Right cardiac atrium (tissue), 5 donors: ENCODE data around the gene GATC. TPM values are rescaled to one million over a fixed set of nuclear protein-coding genes. Genes with fewer than 3 reads are reported as not detected.

Experiments used
- ATAC-seq, 2 donors: fragments of 200-7000 bp; cut with Tn5 transposase; one replicate each; pipeline versions ENCODE4 v1.8.0 to v1.9.1; 2020; ENCODE audit warnings: moderate library complexity in 2 of 2, mild to moderate bottlenecking in 1 of 2
- DNase-seq, 3 donors: peaks; one replicate each; pipeline ENCODE4 v3.0.0-alpha.2; 2020
- H3K27ac ChIP-seq: one replicate; pipeline ENCODE4 v1.5.1; 2013; ENCODE audit warnings: mild to moderate bottlenecking, low read length, control low read depth, moderate library complexity
- H3K27me3 ChIP-seq: one replicate; pipeline ENCODE4 v1.6.1; 2013; ENCODE audit not compliant: control insufficient read depth, insufficient read depth
- H3K4me1 ChIP-seq: one replicate; pipeline ENCODE4 v1.6.1; 2013; ENCODE audit warnings: low read length; ENCODE audit not compliant: control insufficient read depth, insufficient read depth
- H3K4me3 ChIP-seq: one replicate; pipeline ENCODE4 v1.5.1; 2013; ENCODE audit warnings: low read length, control low read depth
- H3K9me3 ChIP-seq: one replicate; pipeline ENCODE4 v1.6.1; 2013; ENCODE audit warnings: low read length; ENCODE audit not compliant: control insufficient read depth
- WGBS: extraction: QIAGEN DNeasy Blood & Tissue Kit; methylation state at CpG from one replicate; pipeline ENCODE4 v1.1.7; 2013; 5-methylcytosine and 5-hydroxymethylcytosine counted together
- intact Hi-C, 4 donors: fragments of 100-400 bp; cut with DNase I; formaldehyde crosslinking; loops; one replicate each; pipeline versions ENCODE4 v1.11.0 to v1.14.0; 2022 to 2023
- polyA plus RNA-seq: library from polyadenylated mRNA; stranded (reverse); fragments of 200-250 nt; gene quantifications from one replicate; pipeline ENCODE4 v1.2.3, GENCODE V29; 2013
- total RNA-seq, 4 donors: library from RNA; stranded (reverse); fragmentation: NEBNext Ultra II Directional; extraction: Animal tissue kit (Norgen Biotek cat#: 25700); gene quantifications; one replicate each; pipeline ENCODE4 v1.2.1, GENCODE V29; 2021
- donor health status: healthy with polysubstance abuse.
- donor health status: DM: no; HTN: yes; CAD: no.
- donor health status: DM: no; HTN: no; CAD: no.
- donor health status: DM: no; HTN: yes; CAD: no; lungs with severe emphysema.
- donor health status: DM: yes; HTN: yes; CAD: no.

GATC gene
- total and polyA plus RNA-seq, 5 donors, result 7.2 to 16.2 (median 15.2) TPM

DNA sequence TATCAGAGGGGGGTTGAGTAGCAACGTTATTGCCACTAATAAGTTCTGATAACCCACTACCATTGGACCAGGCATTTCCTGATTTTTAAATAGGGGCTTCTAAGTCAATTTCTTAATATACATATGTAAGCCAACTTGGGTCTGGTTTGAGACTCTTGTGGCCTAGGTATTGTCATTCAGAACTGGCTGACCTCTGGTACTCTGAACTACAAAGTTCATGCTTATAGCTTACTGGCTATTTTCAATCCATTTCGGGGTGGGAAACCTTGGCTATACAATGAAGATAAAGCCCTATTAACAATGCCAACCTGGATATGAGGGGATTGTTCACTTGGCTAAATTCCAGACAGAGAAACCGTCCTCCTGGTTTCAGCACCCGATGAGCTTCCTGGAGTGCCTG, 58.3 kb downstream of the GATC start:
- intact Hi-C loops, result no loop called here
- Histone ChIP-seq H3K9me3 (no peaks in the 10 kb centered on the region), H3K27me3 (no peaks in the 10 kb centered on the region), H3K4me1 (no peaks in the 10 kb centered on the region), H3K4me3 (no peak overlapping the region), H3K27ac (no peak overlapping the region)
- DNase-seq (no peak), ATAC-seq (no peak)
- 74% methylated on average over 4 of the region's 4 CpGs for WGBS

DNA sequence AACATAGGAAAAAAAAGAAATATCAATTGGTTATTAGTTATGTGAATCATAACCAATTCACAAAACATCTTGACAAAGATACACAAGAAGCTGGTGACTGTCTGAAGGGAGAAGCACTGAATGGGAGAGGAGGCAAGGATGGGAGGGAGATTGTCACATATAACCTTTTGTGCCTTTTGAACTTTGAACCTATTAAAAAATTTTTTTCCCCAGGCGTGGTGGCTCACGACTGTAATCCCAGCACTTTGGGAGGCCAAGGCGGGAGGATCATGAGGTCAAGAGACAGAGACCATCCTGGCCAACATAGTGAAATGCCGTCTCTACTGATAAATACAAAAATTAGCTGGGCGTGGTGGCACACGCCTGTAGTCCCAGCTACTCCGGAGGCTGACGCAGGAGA, 62.3 kb downstream of the GATC start:
- H3K9me3 ChIP-seq, result no peaks in the 10 kb centered on the region
- no peaks in the 10 kb centered on the region for H3K27me3 ChIP-seq
- WGBS, result 95% methylated on average over 8 of the region's 8 CpGs
- ATAC-seq, result no peak
- DNase-seq, result no peak
- H3K4me1 ChIP-seq, result no peaks in the 10 kb centered on the region
- intact Hi-C loops, result no loop called here
- H3K4me3 ChIP-seq, result no peak overlapping the region
- H3K27ac ChIP-seq, result no peak overlapping the region

Other genes starting within 250 kb of the GATC start
- 1,000 to 10,000 TPM in 1 of 4 donors, 100 to 1,000 TPM in 3; 800 to 1,173 (median 979) TPM for gene RPLP0, start 245.3 kb upstream of the GATC start, total RNA-seq
- gene RPLP0, start 245.3 kb upstream of the GATC start, polyA plus RNA-seq, result 1,119 TPM
- gene PXN, start 180.7 kb upstream of the GATC start, total RNA-seq, result 10 to 100 TPM; 67.8 to 89.8 (median 80.2) TPM
- 77.3 TPM for gene PXN, start 180.7 kb upstream of the GATC start, polyA plus RNA-seq
- over 10,000 TPM; 12,754 to 31,201 (median 26,788) TPM for gene RNU4-2, start 154.5 kb upstream of the GATC start, total RNA-seq
- not detected for gene RNU4-2, start 154.5 kb upstream of the GATC start, polyA plus RNA-seq
- gene RNU4-1, start 153.2 kb upstream of the GATC start, total RNA-seq, result 1,000 to 10,000 TPM; 1,094 to 5,230 (median 2,674) TPM
- gene RNU4-1, start 153.2 kb upstream of the GATC start, polyA plus RNA-seq, result not detected
- gene SIRT4, start 144.1 kb upstream of the GATC start, total RNA-seq, result 1 to 10 TPM; 3.0 to 6.9 (median 6.2) TPM
- gene SIRT4, start 144.1 kb upstream of the GATC start, polyA plus RNA-seq, result 6.0 TPM
- gene PLA2G1B, start 118.7 kb upstream of the GATC start, total RNA-seq, result not detected
- not detected for gene PLA2G1B, start 118.7 kb upstream of the GATC start, polyA plus RNA-seq
- 10 to 100 TPM in 1 of 4 donors, 1 to 10 TPM in 3; 3.0 to 10.7 (median 5.1) TPM for gene MSI1, start 77.3 kb upstream of the GATC start, total RNA-seq
- gene MSI1, start 77.3 kb upstream of the GATC start, polyA plus RNA-seq, result 2.1 TPM
- gene COX6A1, start 8.3 kb upstream of the GATC start, total RNA-seq, result 100 to 1,000 TPM; 132 to 197 (median 183) TPM
- gene COX6A1, start 8.3 kb upstream of the GATC start, polyA plus RNA-seq, result 553 TPM
- gene TRIAP1, start 60 bp upstream of the GATC start, total RNA-seq, result 10 to 100 TPM; 11.5 to 16.2 (median 12.8) TPM
- 16.8 TPM for gene TRIAP1, start 60 bp upstream of the GATC start, polyA plus RNA-seq
- gene SRSF9, start 23.3 kb downstream of the GATC start, total RNA-seq, result 10 to 100 TPM; 43.5 to 59.5 (median 47.9) TPM
- 40.3 TPM for gene SRSF9, start 23.3 kb downstream of the GATC start, polyA plus RNA-seq
- 100 to 1,000 TPM; 164 to 299 (median 224) TPM for gene DYNLL1, start 49.7 kb downstream of the GATC start, total RNA-seq
- gene DYNLL1, start 49.7 kb downstream of the GATC start, polyA plus RNA-seq, result 350 TPM
- gene COQ5, start 82.7 kb downstream of the GATC start, total RNA-seq, result 10 to 100 TPM; 26.2 to 30.6 (median 27.6) TPM
- 40.5 TPM for gene COQ5, start 82.7 kb downstream of the GATC start, polyA plus RNA-seq
- 100 to 1,000 TPM; 235 to 259 (median 237) TPM for gene RNF10, start 87.9 kb downstream of the GATC start, total RNA-seq
- 281 TPM for gene RNF10, start 87.9 kb downstream of the GATC start, polyA plus RNA-seq
- 10 to 100 TPM; 31.4 to 48.4 (median 41.5) TPM for gene POP5, start 135.0 kb downstream of the GATC start, total RNA-seq
- 54.1 TPM for gene POP5, start 135.0 kb downstream of the GATC start, polyA plus RNA-seq
- gene CABP1, start 194.2 kb downstream of the GATC start, total RNA-seq, result 1 to 10 TPM in 3 of 4 donors, under 1 TPM in 1; 0.89 to 4.0 (median 2.0) TPM
- gene CABP1, start 194.2 kb downstream of the GATC start, polyA plus RNA-seq, result 3.0 TPM
- 100 to 1,000 TPM; 157 to 257 (median 193) TPM for gene MLEC, start 240.7 kb downstream of the GATC start, total RNA-seq
- 93.6 TPM for gene MLEC, start 240.7 kb downstream of the GATC start, polyA plus RNA-seq